Omental fat pad (tissue), 4 donors: Measurements from ENCODE around the gene ZNF22. TPM values are rescaled to one million over a fixed set of nuclear protein-coding genes. Genes with fewer than 3 reads are reported as not detected.

ENCODE experiments used
- ATAC-seq: fragments of 150-250 bp; one replicate; pipeline ENCODE4 v1.9.1; 2016; ENCODE audit warnings: mild to moderate bottlenecking, moderate library complexity; ENCODE audit not compliant: low FRiP score
- DNase-seq: peaks from one replicate; pipeline ENCODE4 v3.0.0-alpha.2; 2019; ENCODE audit warnings: low spot score
- CTCF ChIP-seq, 3 donors: fragments of 450-650 bp; IDR thresholded peaks; one replicate each; pipeline ENCODE4 v1.5.1; 2016 to 2017; ENCODE audit warnings: antibody characterized with exemption in 3 of 3, mild to moderate bottlenecking in 3 of 3, moderate library complexity in 2 of 3
- total RNA-seq, 4 donors: library from RNA; depleted of rRNA; stranded (reverse); fragments of >200 nt; gene quantifications; one replicate each; pipeline ENCODE4 v1.1.0, GENCODE V29; 2016

ZNF22 gene
- total RNA-seq, 4 donors from 2014 or later = 25.9 to 51.7 (median 37.7) TPM

GRCh38 chr10:44969854-44970253, 30.9 kb upstream of the ZNF22 start:
- DNase-seq = no peak
- no peak for TF ChIP-seq CTCF (IDR thresholded peaks at IDR 0.05)
- ATAC-seq = no peak

GRCh38 chr10:44970812-44971395, 29.8 kb upstream of the ZNF22 start:
- TF ChIP-seq CTCF (IDR thresholded peaks at IDR 0.05) = no peak
- DNase-seq = no peak
- no peak for ATAC-seq

- ATAC-seq = no peak
- no peak for DNase-seq
- TF ChIP-seq CTCF (IDR thresholded peaks at IDR 0.05) = no peak
Measured at GRCh38 chr10:44971434-44971833, 29.3 kb upstream of the ZNF22 start.

GRCh38 chr10:44971935-44972757, 28.6 kb upstream of the ZNF22 start:
- no peak for ATAC-seq
- no peak for TF ChIP-seq CTCF (IDR thresholded peaks at IDR 0.05)
- no peak for DNase-seq

GRCh38 chr10:44972874-44973306, 27.8 kb upstream of the ZNF22 start:
- no peak for TF ChIP-seq CTCF (IDR thresholded peaks at IDR 0.05)
- ATAC-seq = no peak
- DNase-seq = no peak

GRCh38 chr10:44973323-44974081, 27.2 kb upstream of the ZNF22 start:
- no peak for TF ChIP-seq CTCF (IDR thresholded peaks at IDR 0.05)
- DNase-seq (no peak), ATAC-seq (no peak)
